Osteocyte (in vitro differentiated cells): ENCODE measurements around the gene CNPPD1. TPM values are rescaled to one million over a fixed set of nuclear protein-coding genes. Genes with fewer than 3 reads are reported as not detected.

Source experiments
- DNase-seq: peaks from one replicate; pipeline ENCODE4 v3.0.0; 2021; ENCODE audit warnings: mixed read lengths; ENCODE audit not compliant: unreplicated experiment; ENCODE audit errors: extremely low spot score
- H3K27ac Mint-ChIP-seq: one replicate; pipeline ENCODE4 v1.8.0; 2021; ENCODE audit warnings: mild to moderate bottlenecking, mixed read lengths; ENCODE audit not compliant: unreplicated experiment
- H3K27me3 Mint-ChIP-seq: one replicate; pipeline ENCODE4 v1.8.0; 2021; ENCODE audit warnings: mixed read lengths; ENCODE audit not compliant: unreplicated experiment
- H3K36me3 Mint-ChIP-seq: one replicate; pipeline ENCODE4 v1.8.0; 2021; ENCODE audit warnings: mixed read lengths; ENCODE audit not compliant: unreplicated experiment
- H3K4me1 Mint-ChIP-seq: one replicate; pipeline ENCODE4 v1.8.0; 2021; ENCODE audit warnings: mixed read lengths; ENCODE audit not compliant: unreplicated experiment
- H3K4me3 Mint-ChIP-seq: one replicate; pipeline ENCODE4 v1.8.0; 2021; ENCODE audit warnings: mild to moderate bottlenecking, moderate library complexity, mixed read lengths; ENCODE audit not compliant: unreplicated experiment
- H3K9me3 Mint-ChIP-seq: one replicate; pipeline ENCODE4 v1.8.0; 2021; ENCODE audit warnings: mixed read lengths; ENCODE audit not compliant: unreplicated experiment
- total RNA-seq: library from RNA; stranded (reverse); gene quantifications from 2 replicates; pipeline ENCODE4 v1.2.1, GENCODE V29; 2021
- TF ChIP-seq, protein P1 (sequence below): fragments of 200-600 bp; sonication (generic); IDR thresholded peaks from 2 replicates; pipeline ENCODE4 v1.5.0; 2021; ENCODE audit warnings: antibody characterized with exemption, mild to moderate bottlenecking, moderate library complexity

CNPPD1 gene
- total RNA-seq, 1 donor from 2014 or later, result 45.7 TPM

DNA sequence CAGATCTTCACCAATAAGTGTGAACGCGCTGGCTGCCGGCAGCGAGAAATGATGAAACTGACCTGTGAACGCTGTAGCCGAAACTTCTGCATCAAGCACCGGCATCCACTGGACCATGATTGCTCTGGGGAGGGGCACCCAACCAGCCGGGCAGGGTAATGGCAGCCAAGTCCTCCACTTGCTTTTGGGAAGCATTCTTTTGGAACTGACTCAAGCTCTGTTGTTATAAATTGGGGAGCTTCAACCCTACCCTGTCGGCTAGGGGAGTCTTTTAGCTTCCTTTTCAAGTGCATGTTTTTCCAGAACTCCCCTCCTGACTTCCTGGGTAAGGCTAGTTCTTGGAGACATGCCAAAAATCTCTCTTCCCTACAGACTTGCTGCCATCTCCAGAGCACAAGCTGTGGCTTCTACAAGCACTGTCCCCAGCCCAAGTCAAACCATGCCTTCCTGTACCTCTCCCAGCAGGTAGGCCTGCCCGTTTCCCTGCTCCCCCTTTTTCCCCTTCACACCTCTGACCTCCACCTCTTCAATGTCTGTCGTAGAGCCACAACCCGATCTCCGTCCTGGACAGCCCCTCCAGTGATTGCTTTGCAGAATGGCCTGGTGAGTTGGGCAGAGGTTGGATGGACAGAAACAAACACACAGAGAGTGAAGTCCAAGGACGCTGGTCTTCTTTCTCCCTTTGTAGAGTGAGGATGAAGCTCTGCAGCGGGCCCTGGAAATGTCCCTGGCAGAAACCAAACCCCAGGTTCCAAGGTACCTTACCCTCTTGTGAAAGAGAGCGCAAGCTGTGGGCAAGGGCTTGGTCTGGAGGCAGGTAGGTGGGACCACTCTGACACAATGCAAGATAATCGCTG lies 31.4 kb upstream of the CNPPD1 start:
- H3K27me3 Mint-ChIP-seq, result no peaks in the 10 kb centered on the region
- peak overlapping the region; percentile 57 for H3K27ac Mint-ChIP-seq
- H3K4me1 Mint-ChIP-seq, result peaks cover 25% of the 10 kb centered on the region
- peak overlapping the region; percentile 89 for H3K4me3 Mint-ChIP-seq
- no peaks in the 10 kb centered on the region for H3K9me3 Mint-ChIP-seq
- peaks cover 7% of the 10 kb centered on the region for H3K36me3 Mint-ChIP-seq
- no peak for DNase-seq
- TF ChIP-seq, protein P1, sequence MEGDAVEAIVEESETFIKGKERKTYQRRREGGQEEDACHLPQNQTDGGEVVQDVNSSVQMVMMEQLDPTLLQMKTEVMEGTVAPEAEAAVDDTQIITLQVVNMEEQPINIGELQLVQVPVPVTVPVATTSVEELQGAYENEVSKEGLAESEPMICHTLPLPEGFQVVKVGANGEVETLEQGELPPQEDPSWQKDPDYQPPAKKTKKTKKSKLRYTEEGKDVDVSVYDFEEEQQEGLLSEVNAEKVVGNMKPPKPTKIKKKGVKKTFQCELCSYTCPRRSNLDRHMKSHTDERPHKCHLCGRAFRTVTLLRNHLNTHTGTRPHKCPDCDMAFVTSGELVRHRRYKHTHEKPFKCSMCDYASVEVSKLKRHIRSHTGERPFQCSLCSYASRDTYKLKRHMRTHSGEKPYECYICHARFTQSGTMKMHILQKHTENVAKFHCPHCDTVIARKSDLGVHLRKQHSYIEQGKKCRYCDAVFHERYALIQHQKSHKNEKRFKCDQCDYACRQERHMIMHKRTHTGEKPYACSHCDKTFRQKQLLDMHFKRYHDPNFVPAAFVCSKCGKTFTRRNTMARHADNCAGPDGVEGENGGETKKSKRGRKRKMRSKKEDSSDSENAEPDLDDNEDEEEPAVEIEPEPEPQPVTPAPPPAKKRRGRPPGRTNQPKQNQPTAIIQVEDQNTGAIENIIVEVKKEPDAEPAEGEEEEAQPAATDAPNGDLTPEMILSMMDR, result no peak

GRCh38 chr2:219207134-219207883 lies 30.6 kb upstream of the CNPPD1 start:
- DNase-seq, result no peak
- Mint-ChIP-seq H3K27ac (peak overlapping the region; percentile 57), H3K9me3 (no peaks in the 10 kb centered on the region), H3K4me3 (peak overlapping the region; percentile 89), H3K36me3 (peaks cover 7% of the 10 kb centered on the region), H3K27me3 (no peaks in the 10 kb centered on the region), H3K4me1 (peaks cover 25% of the 10 kb centered on the region)
- TF ChIP-seq, protein P1, result no peak

DNA sequence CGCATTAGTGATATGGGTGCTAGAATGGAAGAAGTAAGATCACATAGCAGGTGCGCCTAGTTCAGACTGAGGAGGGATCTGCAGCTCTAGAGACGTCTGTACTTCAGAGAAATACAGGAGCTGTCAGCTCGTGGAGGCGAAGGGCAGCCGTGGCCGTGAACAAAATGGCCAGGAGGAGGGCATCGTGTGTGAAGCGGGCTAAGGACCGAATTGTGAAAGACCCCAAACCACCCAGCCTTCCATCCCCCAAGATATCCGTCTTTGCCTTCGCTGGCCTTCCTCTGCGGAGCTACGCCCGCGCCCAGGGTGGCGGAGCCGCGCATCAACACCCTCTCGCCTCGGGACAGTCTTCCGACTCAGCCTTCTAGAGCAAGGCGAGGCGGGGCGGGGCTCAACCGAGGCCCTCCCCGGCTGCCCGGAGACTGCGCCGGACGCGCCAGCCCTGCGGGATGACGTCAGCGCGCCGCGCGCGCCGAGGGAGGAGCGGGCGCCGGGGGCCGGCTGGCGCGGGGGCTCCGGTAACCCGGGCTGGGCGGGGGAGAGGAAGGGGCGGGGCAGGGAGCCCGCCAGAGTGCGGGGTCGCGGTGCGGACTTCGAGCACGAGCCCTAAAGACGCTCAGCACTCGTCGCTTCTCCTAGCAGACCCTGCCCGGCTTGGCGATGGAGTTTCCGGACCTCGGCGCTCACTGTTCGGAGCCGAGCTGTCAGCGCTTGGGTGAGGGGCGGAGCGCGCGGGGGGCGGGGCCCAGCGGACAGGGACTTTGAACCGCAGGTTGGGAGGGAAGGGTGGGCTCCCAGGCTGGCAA lies 29.8 kb upstream of the CNPPD1 start, which contains the start of gene ZFAND2B:
ZFAND2B (plus strand) TSS at position 455 of the 806 bp plus-strand sequence; CDS start at position 661, 206 bp downstream.
- Mint-ChIP-seq H3K4me3 (peak within 1 kb of the TSS; percentile 89), H3K27ac (peak within 1 kb of the TSS; percentile 96), H3K27me3 (no peaks in the 10 kb centered on the region), H3K9me3 (no peaks in the 10 kb centered on the region), H3K36me3 (peaks cover 7% of the 10 kb centered on the region), H3K4me1 (peaks cover 25% of the 10 kb centered on the region)
- TF ChIP-seq, protein P1, result no peak
- DNase-seq, result peak; percentile 99

DNA sequence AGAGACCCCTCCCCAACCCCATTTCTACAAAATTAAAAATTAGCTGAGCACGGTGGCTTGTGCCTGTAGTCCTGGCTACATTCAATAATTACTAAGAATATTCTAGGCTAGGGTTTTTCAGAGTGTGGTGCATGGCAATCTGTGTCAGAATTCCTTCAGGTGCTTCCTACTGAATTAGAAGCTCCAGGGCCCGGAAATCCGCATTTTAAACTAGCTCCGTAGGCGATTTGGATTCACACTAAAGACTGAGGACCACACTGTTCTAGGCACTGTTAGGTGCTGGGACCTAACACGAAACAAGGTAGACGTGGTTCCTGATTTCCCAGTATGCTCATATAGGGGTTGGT lies 29.2 kb upstream of the CNPPD1 start:
- Mint-ChIP-seq H3K4me1 (peaks cover 25% of the 10 kb centered on the region), H3K36me3 (peaks cover 7% of the 10 kb centered on the region), H3K4me3 (peak overlapping the region; percentile 89), H3K9me3 (no peaks in the 10 kb centered on the region), H3K27me3 (no peaks in the 10 kb centered on the region), H3K27ac (peak overlapping the region; percentile 96)
- TF ChIP-seq, protein P1, result no peak
- no peak for DNase-seq
